GM20431 (cell line): ENCODE results near the gene COPS3.

Experiments
- in situ Hi-C: fragments of 300-500 bp; cut with MseI, MboI; formaldehyde crosslinking; loops from one replicate; pipeline ENCODE4 v1.15.0; 2020; ENCODE audit warnings: low sequenced_read_pairs; ENCODE audit not compliant: unreplicated experiment

Gene COPS3

GRCh38 chr17:17201907-17202306 is 79.1 kb downstream of the COPS3 start:
- in situ Hi-C loops, result no loop called here

GRCh38 chr17:17201271-17201670 is 79.8 kb downstream of the COPS3 start:
- in situ Hi-C loops, result no loop called here

GRCh38 chr17:17200831-17201230 is 80.2 kb downstream of the COPS3 start:
- in situ Hi-C loops, result no loop called here

DNA sequence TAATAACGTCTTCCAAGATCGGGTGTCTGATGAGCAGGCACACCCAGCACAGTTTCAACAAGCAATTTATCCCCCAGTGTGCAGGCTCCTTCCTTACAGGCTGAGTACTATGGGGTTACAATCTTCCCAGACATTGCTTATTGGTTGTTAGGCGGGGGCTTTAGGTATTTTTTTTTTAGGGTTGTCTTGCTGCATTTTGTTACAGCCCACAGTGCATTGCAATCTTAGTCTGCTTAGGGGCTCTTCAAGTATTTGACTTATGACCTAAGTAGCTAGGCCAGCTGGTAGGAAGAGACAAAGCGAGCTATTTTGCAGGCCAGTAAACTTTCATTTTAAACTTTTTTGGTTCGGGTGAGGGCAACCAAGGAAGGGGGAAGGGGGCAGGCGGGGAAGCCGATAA is 80.7 kb downstream of the COPS3 start:
- in situ Hi-C loops, result no loop called here

GRCh38 chr17:17198281-17198680 is 82.8 kb downstream of the COPS3 start:
- in situ Hi-C loops, result no loop called here

GRCh38 chr17:17196776-17197175 is 84.3 kb downstream of the COPS3 start:
- in situ Hi-C loops, result no loop called here
